Left ventricle myocardium inferior (tissue), 1 donor: Measurements from ENCODE around the gene AKR7A2. TPM values are rescaled to one million over a fixed set of nuclear protein-coding genes. Genes with fewer than 3 reads are reported as not detected.
"Not testable (repeated sequence)": the region's sequence is repeated elsewhere in the genome, so short reads cannot be mapped to it uniquely, and the experiment has no call there.

Experiments
- DNase-seq: peaks from one replicate; pipeline ENCODE4 v3.0.0-alpha.2; 2020
- H3K27ac ChIP-seq: fragments of 200-600 bp; replicated peaks from 2 replicates; pipeline ENCODE4 v1.8.0; 2021
- H3K27me3 ChIP-seq: fragments of 200-600 bp; 2 replicates; pipeline ENCODE4 v1.8.0; 2021; ENCODE audit warnings: low read depth
- H3K36me3 ChIP-seq: fragments of 200-600 bp; 2 replicates; pipeline ENCODE4 v1.8.0; 2021
- H3K4me1 ChIP-seq: fragments of 200-600 bp; 2 replicates; pipeline ENCODE4 v1.8.0; 2021
- H3K4me3 ChIP-seq: fragments of 200-600 bp; 2 replicates; pipeline ENCODE4 v1.8.0; 2021; ENCODE audit warnings: mild to moderate bottlenecking, moderate library complexity
- H3K9me3 ChIP-seq: fragments of 200-600 bp; replicated peaks from 2 replicates; pipeline ENCODE4 v1.8.0; 2021
- intact Hi-C: fragments of 100-400 bp; cut with micrococcal nuclease; formaldehyde crosslinking; loops from one replicate; pipeline ENCODE4 v1.11.0; 2022
- total RNA-seq: library from RNA; stranded (reverse); fragmentation: NEBNext Ultra II Directional; extraction: Animal tissue kit (Norgen Biotek cat#: 25700); gene quantifications from one replicate; pipeline ENCODE4 v1.2.1, GENCODE V29; 2021
- TF ChIP-seq, protein P1 (sequence below): fragments of 200-600 bp; IDR thresholded peaks from 2 replicates; pipeline ENCODE4 v1.8.0; 2021; ENCODE audit warnings: antibody characterized with exemption, mild to moderate bottlenecking, borderline replicate concordance
- donor health status: DM: no; HTN: yes; CAD: no; lungs with severe emphysema.

The AKR7A2 gene
- total RNA-seq, 1 donor from 2014 or later, result 43.7 TPM

DNA sequence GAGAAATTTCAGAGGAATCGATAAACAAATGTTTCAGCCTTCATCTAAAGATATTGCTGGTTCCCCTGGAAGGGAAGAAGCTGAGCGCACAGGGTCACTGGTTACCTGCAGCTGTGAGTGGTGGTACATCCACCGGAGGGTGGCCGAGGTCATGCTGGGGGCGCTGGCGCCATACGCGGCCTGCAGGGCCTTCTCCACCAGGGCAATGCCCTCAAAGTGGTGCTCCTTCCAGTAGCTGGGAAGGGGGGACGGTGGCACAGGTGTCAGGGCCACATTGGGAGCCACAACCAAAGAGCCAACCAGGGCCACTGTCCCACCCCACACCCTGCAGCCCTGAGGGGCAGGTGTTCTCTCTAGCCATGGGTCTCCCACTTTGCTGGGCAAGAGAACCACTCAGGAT lies 28.1 kb downstream of the AKR7A2 start:
- Histone ChIP-seq H3K36me3 (no peaks in the 10 kb centered on the region), H3K9me3 (no peaks in the 10 kb centered on the region), H3K27me3 (no peaks in the 10 kb centered on the region), H3K27ac (no peak overlapping the region), H3K4me3 (no peak overlapping the region), H3K4me1 (peaks cover 7% of the 10 kb centered on the region)
- no peak for DNase-seq
- TF ChIP-seq, protein P1, sequence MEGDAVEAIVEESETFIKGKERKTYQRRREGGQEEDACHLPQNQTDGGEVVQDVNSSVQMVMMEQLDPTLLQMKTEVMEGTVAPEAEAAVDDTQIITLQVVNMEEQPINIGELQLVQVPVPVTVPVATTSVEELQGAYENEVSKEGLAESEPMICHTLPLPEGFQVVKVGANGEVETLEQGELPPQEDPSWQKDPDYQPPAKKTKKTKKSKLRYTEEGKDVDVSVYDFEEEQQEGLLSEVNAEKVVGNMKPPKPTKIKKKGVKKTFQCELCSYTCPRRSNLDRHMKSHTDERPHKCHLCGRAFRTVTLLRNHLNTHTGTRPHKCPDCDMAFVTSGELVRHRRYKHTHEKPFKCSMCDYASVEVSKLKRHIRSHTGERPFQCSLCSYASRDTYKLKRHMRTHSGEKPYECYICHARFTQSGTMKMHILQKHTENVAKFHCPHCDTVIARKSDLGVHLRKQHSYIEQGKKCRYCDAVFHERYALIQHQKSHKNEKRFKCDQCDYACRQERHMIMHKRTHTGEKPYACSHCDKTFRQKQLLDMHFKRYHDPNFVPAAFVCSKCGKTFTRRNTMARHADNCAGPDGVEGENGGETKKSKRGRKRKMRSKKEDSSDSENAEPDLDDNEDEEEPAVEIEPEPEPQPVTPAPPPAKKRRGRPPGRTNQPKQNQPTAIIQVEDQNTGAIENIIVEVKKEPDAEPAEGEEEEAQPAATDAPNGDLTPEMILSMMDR, result no peak
- intact Hi-C loops, result no loop called here

DNA sequence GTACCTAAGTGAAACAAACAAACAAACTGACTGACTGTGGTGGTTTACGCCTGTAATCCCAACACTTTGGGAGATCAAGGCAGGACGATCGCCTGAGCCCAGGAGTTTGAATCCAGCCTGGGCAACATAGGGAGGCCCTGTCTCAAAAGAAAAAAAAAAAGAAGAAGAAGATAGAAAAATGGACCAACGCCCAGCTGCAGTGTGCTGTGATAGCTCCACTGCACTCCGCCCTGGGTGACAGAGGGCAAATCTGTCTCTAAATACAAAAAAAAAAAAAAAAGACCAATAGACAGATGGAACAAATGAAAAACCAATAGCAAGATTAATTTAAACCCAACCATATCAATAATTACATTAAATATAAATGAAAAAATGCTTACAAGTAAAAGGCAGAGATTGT lies 37.3 kb downstream of the AKR7A2 start:
- Histone ChIP-seq H3K27me3 (peaks cover 19% of the 10 kb centered on the region), H3K9me3 (peaks cover 35% of the 10 kb centered on the region), H3K36me3 (no peaks in the 10 kb centered on the region), H3K4me3 (no peak overlapping the region), H3K4me1 (no peaks in the 10 kb centered on the region), H3K27ac (no peak overlapping the region)
- TF ChIP-seq, protein P1, result no peak
- no peak for DNase-seq
- intact Hi-C loops, result no loop called here

DNA sequence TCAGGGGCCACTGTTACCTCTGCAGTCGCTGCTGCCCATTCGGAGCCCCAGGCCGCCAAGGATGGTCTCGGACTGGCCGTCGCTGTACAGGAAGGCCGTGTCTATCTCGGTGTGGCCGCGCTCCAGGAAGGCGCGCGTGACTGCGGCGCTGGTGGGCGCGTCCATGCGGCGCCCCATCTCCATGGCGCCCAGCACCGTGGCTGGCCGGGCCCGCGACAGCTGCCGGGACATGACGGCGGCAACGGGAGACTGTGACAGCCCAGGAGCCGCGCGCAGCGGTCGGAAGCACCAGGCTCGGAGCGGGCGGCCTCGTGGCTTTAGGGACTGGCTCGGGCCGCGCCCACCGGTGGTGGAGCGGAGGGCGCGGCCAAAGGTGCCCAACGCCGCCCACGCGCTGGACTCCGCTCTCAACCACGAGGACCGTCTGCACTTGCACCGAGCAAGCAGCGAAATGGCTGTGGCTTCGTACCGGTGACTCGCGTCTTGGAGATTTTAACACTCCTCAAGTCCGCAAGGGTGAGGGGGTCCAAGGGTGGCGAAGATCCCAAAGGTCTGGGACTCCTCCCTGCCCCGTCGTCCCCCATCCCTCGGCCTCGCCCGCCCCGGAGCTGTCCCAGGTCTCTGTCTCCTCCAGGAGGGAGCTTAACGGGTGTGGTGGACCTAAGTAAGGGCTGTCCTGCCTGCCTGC lies 38.0 kb downstream of the AKR7A2 start:
- H3K27ac ChIP-seq, H3K36me3 ChIP-seq, intact Hi-C loops, DNase-seq, H3K4me1 ChIP-seq: not testable (repeated sequence)
- H3K27me3 ChIP-seq, result peaks cover 19% of the 10 kb centered on the region
- peaks cover 35% of the 10 kb centered on the region for H3K9me3 ChIP-seq
- H3K4me3 ChIP-seq, result peak overlapping the region; percentile 48

DNA sequence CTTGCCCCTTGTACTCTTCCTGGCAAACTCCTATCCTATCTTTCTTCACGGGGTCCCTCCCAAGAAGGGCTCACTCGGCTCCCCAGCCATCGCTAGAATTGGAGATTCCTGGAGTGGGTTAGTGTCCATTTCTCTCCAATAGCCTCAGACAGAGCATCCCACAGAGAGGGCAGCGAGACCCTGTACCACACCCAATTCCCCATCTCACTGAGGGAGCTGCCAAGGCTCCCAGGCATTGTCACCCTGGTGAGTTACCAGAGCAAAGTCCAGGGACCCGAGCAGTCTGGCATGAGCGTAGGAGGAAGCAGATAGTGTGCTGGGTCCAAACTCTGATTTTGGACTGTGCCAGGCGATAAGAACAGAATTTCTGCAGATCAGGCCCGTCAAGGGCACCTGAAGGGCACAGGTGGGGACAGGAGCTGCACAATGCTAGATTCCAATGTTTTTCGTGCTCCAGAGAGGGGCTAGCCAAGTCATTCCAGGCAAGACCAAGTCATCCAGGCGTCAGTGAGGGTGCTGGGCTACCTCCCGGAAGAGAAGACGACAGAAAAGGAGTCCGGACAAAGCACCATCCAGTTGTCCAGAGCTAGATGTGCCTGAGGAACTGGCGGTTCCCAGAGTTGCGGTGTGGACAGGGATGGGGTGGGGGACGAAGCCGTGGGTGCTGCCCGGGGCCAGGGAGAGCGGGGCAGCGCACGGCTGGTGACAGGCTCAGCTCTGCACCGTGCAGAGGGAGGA lies 38.7 kb downstream of the AKR7A2 start:
- H3K36me3 ChIP-seq, result no peaks in the 10 kb centered on the region
- intact Hi-C loops, result no loop called here
- DNase-seq, result no peak
- H3K4me1 ChIP-seq, result no peaks in the 10 kb centered on the region
- peaks cover 19% of the 10 kb centered on the region for H3K27me3 ChIP-seq
- peak overlapping the region; percentile 48 for H3K4me3 ChIP-seq
- TF ChIP-seq, protein P1, result no peak
- peaks cover 35% of the 10 kb centered on the region for H3K9me3 ChIP-seq
- no peak overlapping the region for H3K27ac ChIP-seq

DNA sequence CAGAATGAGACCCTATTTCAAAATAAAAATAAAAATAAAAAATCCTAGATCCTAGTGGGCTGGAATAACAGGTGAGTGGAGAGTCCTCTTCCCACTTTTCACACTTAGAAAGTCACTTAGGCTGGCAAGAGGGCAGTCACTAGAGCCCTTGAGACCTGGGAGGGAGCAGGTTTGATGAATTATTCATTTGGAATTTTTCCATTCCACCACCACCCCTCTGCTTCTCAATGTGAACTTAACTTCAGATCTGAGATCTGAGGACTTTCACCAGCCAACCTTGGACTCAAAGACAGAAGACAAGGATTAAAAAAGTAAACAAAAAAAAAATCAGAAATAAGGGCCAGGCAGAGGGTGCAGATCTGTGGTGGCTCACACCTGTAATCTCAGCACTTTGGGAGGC lies 39.9 kb downstream of the AKR7A2 start:
- no peak for DNase-seq

DNA sequence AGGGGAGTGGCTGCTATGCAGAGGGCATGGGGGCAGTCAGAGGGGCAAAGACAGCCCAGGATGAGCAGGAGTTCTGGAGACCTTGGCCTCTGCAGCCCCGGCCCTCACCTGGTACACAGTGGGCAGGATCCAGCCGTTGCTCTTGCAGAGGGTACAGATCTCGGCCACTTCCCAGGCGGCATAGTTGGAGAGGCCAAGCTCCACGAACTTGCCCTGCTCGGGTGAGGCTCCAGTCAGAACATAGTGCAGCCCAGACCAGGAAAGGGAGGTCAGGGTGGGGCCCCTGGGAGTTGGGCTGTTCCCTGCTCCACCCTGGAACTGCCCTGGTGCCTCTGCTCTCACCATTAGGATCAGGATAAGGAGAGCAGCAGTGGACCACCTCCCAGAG lies 41.6 kb downstream of the AKR7A2 start:
- H3K4me1 ChIP-seq, DNase-seq, H3K27ac ChIP-seq, H3K4me3 ChIP-seq, H3K36me3 ChIP-seq, intact Hi-C loops: not testable (repeated sequence)
- H3K9me3 ChIP-seq, result peaks cover 11% of the 10 kb centered on the region
- peaks cover 19% of the 10 kb centered on the region for H3K27me3 ChIP-seq

More for the DNA sequence above, 39.9 kb downstream of the AKR7A2 start:
- peaks cover 25% of the 10 kb centered on the region for H3K9me3 ChIP-seq
- no peak overlapping the region for H3K27ac ChIP-seq
- no peak overlapping the region for H3K4me3 ChIP-seq
- peaks cover 19% of the 10 kb centered on the region for H3K27me3 ChIP-seq
- H3K4me1 ChIP-seq, result no peaks in the 10 kb centered on the region
- TF ChIP-seq, protein P1, result no peak
- H3K36me3 ChIP-seq, result no peaks in the 10 kb centered on the region
- intact Hi-C loops, result no loop called here

DNA sequence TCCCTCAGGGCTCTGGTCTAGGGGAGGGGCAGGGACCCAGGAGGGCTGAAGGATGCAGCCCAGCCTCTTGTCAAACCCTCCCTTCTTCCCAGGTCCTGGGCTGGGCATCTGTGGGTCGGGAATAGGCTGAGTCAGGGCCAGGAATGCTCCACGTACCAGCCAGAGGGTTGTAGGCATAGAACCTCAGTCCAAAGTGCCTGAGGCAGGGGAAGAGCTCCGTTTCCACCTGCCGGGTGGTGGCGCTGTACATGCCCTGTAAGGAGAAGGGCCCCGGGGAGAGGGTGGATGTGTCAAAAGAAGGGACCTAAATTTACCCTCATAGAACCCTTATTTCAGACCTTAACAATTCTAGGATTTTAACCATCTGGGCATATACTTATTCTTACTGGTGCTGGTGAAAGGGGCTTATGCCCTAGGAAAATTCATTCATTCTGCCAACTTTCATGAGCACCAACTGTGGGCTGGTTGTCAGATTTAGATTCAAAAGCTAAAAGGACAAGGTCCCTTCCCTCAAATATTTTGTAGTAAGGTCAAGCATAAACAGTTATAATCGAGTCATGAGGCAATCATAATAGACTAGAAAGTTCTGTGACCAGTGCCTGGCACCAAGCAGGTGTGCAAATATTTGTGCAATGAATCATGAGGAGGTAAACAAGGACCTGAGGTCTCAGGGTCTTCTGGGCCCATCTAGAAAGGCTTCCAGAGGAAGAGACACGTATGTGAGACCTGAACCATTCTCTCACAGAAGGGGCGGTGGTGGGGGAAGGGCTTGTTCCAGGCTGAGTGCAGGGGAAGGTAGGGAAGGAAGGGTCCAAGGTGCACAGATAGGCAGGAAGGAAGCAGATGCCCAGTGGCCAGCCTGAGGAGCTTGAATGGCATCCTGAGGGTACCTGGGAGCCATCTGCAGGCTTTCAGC lies 42.3 kb downstream of the AKR7A2 start:
- intact Hi-C loops, H3K36me3 ChIP-seq, H3K4me1 ChIP-seq, H3K9me3 ChIP-seq, H3K4me3 ChIP-seq, DNase-seq, H3K27ac ChIP-seq: not testable (repeated sequence)
- H3K27me3 ChIP-seq, result peaks cover 18% of the 10 kb centered on the region
